ENCODE results near the gene CIB4.

- TF ChIP-seq CTCF (conservative IDR thresholded peaks at IDR 0.05 in 1 of 2, IDR thresholded peaks at IDR 0.05 in 1 of 2; ENCODE audit: extremely low read depth in 1 of 2, insufficient read depth in 1 of 2, low read depth in 1 of 2, low read length in 2 of 2), result no peak
- no peak for TF ChIP-seq EZH2 (IDR thresholded peaks at IDR 0.05; ENCODE audit: borderline replicate concordance, low read length)
These were observed 34.6 kb upstream of the CIB4 start for GRCh38 chr2:26675651-26676255.

Data from mammary epithelial cell (primary cell).